WI38 (cell line): ENCODE data around the gene SH3YL1.
"Not testable (repeated sequence)": the region's sequence is repeated elsewhere in the genome, so short reads cannot be mapped to it uniquely, and the experiment has no call there.

Experiments
- H3K4me3 ChIP-seq: 2 replicates; pipeline ENCODE4 v1.5.1; 2011; ENCODE audit warnings: low read depth, mild to moderate bottlenecking, control low read depth, low read length
- CTCF ChIP-seq: IDR thresholded peaks from 2 replicates; pipeline ENCODE4 v1.5.1; 2012; ENCODE audit warnings: low read depth, mild to moderate bottlenecking, control low read depth, low read length

SH3YL1 gene

GRCh38 chr2:179886-180285 lies 83.9 kb downstream of the SH3YL1 start:
- TF ChIP-seq CTCF = no peak
- no peak overlapping the region for H3K4me3 ChIP-seq

GRCh38 chr2:177733-178132 lies 86.1 kb downstream of the SH3YL1 start:
- no peak overlapping the region for H3K4me3 ChIP-seq
- TF ChIP-seq CTCF = no peak

GRCh38 chr2:176917-177316 lies 86.9 kb downstream of the SH3YL1 start:
- TF ChIP-seq CTCF = no peak
- no peak overlapping the region for H3K4me3 ChIP-seq

GRCh38 chr2:175880-176820 lies 87.7 kb downstream of the SH3YL1 start:
- no peak overlapping the region for H3K4me3 ChIP-seq
- TF ChIP-seq CTCF = no peak

GRCh38 chr2:175161-175786 lies 88.6 kb downstream of the SH3YL1 start:
- no peak overlapping the region for H3K4me3 ChIP-seq
- TF ChIP-seq CTCF = no peak

GRCh38 chr2:172120-172519 lies 91.7 kb downstream of the SH3YL1 start:
- not testable (repeated sequence) for H3K4me3 ChIP-seq
- 0 out of 2 replicates have a peak, but pooled peaks have one; percentile 7 for TF ChIP-seq CTCF

GRCh38 chr2:169741-170140 lies 94.1 kb downstream of the SH3YL1 start:
- TF ChIP-seq CTCF = no peak
- H3K4me3 ChIP-seq = no peak overlapping the region
